Fibroblast of gingiva (primary cell): Measurements from ENCODE around the gene TEX52.

Experiments used
- DNase-seq: peaks from one replicate; pipeline ENCODE4 v3.0.0-alpha.2; 2011; ENCODE audit warnings: low read depth

Gene TEX52

DNA sequence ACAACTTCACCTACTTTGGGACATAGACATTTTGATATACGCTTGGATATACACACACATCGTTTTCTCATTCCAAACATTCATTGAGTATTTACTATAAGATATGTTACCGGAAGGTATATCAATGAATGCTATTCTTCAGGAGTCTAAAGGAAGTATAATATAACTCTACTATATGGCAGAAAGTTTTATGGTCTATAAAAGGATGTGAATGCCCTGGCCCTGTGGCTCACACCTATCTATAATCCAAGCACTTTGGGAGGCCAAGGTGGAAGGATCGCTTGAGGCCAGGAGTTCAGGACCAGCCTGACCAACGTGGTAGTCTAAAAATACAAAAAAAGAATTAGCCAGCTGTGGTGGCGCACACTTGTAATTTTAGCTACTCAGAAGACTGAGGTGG is 27.6 kb downstream of the TEX52 start:
- no peak for DNase-seq

DNA sequence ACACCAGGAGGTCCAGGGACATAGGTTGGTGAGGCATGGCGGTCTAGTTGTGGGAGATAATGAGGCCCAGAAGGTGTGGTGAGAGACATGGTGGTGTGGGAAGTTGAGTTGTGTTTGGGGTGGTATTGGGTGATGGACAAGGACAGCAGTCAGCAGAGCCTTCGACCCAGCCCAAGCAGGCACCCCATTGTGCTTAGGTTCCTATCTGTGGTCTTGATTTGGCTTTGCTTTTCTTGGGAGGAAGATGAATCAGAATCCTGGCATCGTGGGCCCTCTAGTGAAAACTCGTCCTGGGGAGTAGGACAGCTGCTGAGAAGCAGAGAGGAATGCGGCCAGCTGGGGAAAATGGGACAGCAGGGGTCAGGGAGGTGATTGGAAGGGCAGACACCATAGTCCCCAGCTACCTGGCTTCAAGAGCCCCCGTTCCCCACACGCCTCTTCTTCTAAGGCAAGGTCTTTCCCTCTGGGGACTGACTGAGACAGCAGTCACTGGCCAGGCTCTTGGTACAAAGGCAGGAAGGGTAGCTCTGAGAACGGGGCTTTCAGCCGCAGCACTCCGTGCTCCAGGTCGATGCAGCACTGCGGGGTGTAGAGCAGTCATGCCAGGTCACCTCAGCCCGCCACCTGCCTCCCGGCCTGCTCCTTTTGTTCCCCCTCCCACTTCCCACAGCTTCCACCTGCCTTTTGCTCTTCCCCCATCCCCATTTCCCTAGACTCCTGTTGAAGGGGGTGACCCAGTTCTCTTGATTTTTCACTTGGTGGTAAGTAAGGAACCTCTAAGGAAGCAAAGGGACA is 29.9 kb downstream of the TEX52 start:
- DNase-seq, result no peak

DNA sequence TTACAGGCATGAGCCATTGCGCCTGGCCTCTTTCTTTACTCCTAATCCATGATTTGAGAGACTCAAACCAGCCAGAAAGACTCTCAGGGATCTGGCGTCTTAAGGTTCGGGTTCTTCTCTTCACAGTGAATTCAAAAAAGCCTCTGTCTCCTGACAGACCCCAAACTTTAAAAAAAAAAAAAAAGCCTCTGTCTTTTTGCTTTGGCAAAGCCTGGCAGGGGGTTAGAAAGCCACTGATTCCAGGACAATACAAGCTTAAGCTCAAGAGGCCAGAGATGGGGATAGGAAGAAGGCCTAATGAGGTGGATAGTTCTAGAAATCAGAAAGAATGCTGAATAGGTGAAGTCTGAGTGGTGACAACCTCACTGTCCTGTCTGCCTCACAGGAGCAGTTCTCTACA is 30.8 kb downstream of the TEX52 start:
- no peak for DNase-seq

DNA sequence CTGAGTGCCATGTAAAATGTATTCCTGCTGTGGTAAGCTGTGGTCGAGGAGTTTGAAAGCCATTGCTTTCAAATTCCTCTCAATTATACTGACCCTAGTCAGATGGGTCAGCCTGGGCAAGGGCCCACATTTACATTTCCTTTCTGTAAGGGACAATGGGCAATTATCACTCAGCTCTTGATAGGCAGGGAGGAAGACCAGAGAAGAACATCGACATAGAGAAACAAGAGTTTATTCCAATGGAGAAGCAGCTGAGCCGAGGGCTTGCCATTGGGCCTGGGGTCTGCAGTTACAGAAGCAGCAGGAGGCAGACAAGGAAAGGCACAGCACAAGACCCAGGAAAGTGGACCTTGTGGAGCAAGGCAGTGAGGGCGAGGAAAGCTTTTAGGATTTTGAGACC is 31.7 kb downstream of the TEX52 start:
- no peak for DNase-seq

DNA sequence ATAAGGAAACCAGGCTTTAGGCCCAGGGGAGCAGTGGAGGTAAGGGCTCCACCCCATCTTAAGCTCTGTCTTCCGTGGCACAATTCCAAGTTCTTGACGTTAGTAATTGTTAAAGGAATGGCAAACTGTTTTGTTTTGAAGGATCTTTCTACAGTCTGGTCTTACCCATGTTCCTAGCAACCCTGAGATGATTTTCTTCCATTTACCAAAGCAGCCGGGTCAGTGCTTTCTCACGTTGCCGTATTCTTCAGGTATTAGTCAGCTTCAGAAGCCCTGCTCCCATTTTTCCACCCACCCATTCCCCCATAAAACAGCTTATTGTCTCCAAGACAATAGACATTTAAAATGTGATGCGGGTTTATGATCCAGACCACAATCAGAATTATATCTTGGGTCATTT is 32.3 kb downstream of the TEX52 start:
- DNase-seq, result no peak

DNA sequence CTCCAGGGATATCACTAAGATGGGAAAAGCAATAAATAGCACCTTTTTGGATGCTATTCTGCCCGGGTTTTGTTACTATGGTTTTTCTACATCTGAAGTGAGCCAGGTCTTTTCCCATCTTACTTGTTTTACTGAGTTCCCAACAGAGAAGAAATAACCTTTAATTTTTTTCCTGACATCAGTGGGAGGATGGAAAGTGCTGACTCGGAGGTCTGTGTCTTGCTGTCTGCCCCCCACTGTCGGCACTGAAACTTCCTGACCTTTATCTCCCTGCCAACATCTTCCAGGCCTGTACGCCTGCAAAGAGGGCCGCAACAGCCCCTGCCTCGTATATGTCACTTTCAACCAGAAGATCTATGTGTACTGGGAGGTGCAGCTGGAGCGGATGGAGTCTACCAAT is 33.4 kb downstream of the TEX52 start:
- DNase-seq, result no peak

DNA sequence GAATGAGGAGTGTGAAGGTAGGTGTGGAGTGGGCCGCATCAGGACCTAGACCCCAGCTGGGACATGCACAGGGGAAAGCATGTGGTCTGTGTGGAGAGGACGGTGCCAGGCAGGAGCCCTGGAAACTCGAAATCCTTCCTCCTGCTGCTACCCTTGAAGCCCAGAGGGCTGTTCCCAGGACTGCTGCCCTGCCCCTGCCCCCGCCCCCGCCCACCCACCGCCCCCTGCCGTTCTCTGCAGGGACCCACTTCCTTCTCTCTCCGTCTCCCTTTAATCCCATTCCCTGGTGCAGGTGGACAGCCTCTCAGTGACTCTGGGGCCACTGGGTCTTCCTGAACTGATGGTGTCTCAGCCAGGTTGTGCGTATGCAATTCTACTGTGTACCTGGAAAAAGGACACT is 36.4 kb downstream of the TEX52 start:
- DNase-seq, result no peak

DNA sequence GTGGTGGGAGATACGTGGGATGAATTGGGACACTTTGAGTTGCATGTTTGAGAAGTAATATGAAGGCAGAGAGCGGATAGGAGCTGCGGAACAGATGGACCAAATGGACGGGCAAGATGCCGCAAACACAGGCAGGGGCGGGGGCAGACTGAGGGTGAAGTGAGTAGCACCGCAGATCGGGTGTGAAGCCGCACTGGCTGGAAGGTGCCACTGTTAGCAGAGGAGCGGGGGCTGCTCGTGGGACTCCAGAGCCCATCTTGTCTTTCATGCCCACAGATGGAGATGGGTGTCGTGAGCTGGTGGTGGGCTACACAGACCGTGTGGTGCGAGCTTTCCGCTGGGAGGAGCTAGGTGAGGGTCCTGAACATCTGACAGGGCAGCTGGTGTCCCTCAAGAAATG is 37.0 kb downstream of the TEX52 start:
- DNase-seq, result no peak

DNA sequence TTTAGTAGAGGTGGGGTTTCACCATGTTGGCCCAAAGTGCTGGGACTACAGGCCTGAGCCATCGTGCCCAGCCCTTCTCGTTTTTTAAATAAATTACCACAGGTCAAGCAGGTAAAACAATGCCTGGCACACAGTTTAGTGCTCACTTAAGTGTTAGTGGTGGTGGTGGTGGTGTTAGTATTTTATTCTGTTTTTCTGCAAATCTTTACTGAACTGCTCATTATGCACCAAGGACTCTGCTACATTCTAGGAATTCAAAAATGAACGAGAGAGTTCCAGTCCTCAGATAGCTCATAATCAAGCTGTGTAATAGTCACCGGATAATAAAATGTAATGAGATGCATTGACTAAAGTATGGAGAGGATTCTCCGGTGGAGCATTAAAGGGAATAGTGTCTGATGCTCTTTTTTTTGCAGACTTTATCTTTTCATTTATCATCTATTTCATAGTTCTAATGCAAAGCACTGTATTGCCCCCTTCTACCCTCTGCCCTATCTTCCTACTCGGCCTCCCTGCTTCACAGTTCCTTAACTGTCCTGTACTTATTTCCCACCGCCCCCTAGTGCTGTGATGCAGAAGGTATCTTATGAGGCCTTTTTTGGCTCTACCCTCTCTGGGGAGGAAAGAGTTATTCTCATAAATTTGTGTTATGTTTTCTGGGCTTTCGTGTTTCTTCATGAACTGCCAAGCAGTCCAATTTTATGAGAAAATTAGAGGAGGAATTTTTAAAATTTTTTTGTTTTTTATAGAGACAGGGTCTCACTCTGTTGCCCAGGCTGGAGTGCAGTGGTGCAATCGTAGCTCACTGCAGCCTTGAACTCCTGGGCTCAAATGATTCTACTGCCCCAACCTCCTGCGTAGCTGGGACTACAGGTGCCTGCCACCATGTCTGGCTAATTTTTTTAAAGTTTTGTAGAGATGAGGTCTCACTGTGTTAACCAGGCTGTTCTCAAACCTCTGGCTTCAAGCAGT is 43.3 kb downstream of the TEX52 start:
- peak; percentile 66 for DNase-seq

DNA sequence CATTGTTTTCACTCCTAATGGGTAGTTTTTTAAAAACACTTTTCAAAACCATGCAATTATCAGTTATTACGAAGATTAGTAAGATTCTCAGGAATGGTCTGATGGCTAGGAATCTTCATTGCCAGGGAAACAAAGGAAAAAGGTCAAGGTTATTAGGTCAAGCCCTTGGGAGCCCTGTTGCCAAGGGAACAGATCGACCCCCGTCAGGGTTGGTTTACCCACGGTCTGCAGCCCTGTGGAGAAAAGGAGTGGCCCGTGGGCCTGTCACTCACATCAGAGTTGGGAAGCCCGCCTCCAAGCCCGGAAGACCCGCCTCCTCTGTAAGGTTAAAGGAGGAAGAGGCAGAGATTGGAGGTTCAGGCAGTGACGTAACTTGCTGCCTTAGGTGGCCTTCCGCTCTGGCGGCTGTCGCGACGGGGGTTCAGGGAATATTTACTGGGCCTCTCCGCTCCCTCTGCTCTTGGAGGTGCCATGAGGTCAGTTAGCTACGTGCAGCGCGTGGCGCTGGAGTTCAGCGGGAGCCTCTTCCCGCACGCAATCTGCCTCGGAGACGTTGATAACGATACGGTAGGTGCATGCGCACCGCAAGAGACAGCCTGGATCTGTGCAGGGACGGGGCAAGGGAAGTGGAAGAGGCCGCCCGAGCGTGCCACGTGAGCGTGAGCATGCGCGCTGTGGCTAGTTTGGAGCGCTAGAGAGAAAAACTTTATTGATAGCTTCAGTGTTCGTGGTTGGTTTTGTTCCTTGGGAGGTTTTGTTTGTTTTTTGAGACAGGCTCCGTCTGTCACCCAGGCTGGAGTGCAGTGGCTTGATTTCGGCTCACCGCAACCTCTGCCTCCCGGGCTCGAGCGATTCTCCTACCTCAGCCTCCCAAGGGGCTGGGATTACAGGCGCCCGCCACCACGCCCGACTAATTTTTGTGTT is 44.3 kb downstream of the TEX52 start, which contains the start of gene ITFG2:
TSS of gene ITFG2 (plus strand) at position 379 of the 924 bp plus-strand sequence. CDS start at position 472, 93 bp downstream.
- peak; percentile 98 for DNase-seq

DNA sequence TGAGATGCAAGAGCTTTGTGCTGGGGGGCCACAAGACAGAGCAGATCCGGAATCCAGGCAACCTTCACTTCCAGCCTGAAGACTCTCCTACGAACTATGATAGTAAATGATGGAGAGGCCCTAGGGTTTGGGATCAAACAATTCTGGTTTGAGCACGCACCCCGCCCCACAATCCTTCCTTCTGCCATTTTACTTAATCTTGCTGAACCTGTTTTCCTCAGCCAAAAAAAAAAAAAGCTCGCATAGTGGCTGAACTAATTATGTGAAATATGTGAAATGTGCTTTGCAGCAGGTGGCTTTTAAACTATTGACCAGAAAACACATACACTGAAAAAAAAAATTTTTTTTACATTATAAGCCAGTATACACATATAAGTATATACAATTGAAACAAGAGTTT is 45.0 kb downstream of the TEX52 start:
- DNase-seq, result no peak

DNA sequence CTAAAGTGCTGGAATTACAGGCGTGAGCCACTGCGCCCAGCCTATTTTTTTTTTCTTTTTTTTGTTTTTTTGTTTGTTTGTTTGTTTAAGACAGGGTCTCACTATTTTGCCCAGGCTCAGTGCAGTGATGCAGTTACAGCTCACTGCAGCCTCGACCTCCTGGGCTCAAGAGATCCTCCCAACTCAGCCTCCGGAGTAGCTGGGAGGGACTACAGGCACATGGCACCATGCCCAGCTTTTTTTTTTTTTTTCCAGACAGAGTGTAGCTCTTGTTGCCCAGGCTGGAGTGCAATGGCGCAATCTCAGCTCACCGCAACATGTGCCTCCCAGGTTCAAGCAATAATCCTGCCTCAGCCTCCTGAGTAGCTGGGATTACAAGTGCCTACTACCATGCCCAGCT is 50.1 kb downstream of the TEX52 start:
- DNase-seq, result no peak

DNA sequence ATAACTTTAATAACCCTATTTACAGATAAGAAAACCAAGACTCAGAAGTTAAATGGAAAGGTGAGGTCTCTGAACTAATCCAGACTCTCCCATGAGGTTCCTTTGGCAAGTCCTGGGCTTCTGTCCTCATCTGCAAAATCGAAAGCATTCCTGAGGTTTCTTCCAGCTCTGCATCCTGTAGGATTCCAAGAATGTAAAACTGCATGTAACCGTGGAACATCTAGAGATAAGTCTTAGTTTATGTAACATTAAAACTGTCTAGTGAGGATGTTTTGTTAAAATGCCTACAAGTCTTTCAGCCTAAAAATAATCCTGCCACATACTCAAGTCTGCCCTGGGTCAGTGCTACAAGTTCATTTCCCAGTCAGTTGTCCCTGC is 51.7 kb downstream of the TEX52 start:
- DNase-seq, result no peak

DNA sequence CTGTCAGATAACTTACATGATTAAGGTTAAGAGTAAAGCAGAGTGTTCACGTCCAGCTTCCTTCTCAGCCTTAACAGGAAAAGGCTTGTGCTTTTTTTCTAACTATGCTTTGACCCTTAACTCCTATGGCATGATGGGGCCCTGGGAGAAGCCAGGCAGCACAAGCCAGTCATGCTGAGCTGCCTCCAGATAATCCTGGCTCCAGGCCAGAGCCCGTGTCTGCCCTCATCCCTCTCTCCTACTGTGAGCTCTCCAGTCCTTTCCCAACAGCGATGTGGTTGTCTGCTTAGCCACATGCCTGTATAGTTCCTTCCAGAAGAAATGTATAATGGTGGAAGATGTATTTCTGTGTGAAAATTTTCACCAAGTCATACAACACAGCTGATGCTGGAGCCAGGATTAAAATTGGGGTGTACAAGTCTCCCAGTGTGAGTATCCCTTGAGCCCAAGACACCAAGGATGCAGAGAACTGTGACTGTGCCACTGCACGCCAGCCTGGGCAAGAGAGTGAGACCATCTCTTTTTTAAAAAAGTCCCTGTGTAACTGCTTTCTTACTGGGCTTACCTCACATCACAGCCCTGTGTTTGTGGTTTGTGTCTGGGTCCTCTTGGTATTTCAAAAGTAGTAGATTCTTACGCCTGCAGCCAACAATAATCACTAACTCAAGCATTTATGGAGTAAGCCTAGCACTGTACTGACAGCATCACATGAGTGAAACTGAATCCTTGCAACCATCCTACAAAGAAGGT is 52.3 kb downstream of the TEX52 start:
- peak; percentile 74 for DNase-seq

DNA sequence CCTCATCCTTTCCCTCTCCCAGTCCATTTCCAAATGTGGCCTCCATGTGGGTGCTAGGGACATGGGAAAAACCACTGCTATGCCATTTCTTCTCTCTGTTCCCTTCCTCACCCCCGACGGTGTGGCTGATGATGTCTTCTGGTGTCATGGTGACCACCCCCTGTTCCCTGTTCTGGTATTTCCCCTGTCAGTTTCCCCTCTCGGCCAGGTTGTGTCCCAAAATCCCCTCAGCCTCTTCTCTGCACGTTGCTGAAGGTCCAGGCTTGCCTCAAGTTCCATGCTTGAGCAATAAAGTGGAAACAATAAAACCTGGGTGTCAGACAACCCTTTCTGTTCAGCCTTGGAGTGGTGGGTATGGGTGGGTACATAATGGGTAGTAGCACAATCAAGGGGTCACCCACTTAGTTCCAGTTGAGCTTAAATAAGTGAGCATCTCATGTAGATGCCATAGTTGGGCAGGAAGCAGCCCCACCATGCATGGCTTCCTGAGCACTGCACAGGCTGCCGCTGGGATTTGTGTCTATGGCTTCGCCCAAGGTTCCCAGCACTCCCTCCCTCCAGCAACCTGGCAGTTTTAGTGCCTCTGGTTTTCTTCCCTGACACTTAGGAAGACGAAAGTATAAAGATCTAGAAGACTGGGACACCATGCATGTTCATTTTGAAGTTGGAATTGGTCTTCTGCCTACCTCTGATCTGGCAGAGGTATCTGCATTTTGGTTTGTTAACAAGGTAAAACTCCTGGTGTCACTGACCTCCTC is 53.0 kb downstream of the TEX52 start:
- no peak for DNase-seq

DNA sequence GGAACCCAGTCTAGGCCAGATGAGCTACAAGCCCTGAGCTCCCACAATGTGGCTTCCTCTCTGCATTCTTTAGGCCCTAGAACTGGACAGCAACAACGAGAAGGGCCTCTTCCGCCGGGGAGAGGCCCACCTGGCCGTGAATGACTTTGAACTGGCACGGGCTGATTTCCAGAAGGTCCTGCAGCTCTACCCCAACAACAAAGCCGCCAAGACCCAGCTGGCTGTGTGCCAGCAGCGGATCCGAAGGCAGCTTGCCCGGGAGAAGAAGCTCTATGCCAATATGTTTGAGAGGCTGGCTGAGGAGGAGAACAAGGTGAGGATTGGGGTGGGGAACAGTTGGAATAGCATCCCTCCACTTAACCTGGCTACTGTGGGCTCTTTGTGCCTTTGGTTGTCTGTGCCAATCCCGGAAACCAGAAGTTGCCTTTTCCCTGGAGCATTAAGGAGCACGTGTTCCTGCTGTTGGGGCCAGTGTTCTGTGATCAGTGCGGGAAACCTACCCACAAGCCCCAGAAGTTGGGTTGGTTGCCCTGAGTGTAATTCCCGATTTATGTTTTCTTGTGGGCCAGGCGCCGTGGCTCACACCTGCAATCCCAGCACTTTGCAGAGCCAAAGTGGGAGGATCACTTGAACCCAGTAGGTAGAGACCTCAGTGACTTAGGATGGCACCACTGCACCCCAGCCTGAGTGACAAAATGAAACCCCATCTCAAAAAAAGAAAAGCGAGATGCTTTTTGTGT is 55.6 kb downstream of the TEX52 start:
- DNase-seq, result no peak

DNA sequence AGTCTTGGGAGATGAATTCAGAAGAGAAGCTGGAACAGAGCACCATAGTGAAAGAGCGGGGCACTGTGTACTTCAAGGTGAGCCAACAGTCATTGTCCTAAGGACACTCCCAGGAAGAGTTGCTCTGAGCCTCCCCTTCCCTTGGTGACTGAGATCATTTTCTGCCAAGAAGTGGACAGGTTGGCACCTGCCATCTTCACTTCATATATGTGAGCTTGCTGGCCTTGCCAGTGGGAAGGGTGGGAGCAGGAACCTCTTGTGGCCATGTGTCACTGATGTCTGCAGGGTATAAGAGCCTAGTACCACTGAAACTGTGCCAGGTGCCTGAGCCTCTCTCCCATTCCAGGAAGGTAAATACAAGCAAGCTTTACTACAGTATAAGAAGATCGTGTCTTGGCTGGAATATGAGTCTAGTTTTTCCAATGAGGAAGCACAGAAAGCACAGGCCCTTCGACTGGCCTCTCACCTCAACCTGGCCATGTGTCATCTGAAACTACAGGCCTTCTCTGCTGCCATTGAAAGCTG is 56.7 kb downstream of the TEX52 start:
- no peak for DNase-seq
